ENCODE results near the gene CRKL.

CRKL gene

GRCh38 chr22:20885557-20886323, 31.5 kb upstream of the CRKL start:
- no peak for TF ChIP-seq TEAD4 (IDR thresholded peaks at IDR 0.05)
- no peak for TF ChIP-seq MAX (IDR thresholded peaks at IDR 0.05)
- peak; percentile 91 for TF ChIP-seq RAD21 (IDR thresholded peaks at IDR 0.05; ENCODE audit: low read depth)
- no peak for TF ChIP-seq CEBPB (IDR thresholded peaks at IDR 0.05)
- TF ChIP-seq EP300 (IDR thresholded peaks at IDR 0.05; ENCODE audit: borderline replicate concordance), result no peak

DNA sequence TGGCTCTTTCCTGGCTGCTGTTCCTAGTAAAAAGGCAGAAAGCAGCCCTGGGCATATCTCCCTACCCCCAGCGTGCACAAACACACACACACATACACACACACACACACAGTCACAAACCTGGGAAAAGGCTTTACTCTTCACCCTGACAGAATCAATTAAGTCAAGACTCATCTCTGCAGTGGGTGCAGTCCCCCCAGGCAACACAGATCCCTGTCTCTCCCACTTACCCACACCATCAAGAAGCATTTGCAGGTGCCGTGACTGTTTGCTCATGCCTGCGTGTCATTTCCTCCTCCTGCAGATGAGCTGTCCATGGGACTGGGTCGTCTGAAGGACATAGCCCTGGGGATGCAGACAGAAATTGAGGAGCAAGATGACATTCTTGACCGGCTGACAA, 29.8 kb upstream of the CRKL start:
- TF ChIP-seq RAD21 (IDR thresholded peaks at IDR 0.05; ENCODE audit: low read depth) (no peak), CREB1 (IDR thresholded peaks at IDR 0.05; ENCODE audit: low read depth) (no peak)

DNA sequence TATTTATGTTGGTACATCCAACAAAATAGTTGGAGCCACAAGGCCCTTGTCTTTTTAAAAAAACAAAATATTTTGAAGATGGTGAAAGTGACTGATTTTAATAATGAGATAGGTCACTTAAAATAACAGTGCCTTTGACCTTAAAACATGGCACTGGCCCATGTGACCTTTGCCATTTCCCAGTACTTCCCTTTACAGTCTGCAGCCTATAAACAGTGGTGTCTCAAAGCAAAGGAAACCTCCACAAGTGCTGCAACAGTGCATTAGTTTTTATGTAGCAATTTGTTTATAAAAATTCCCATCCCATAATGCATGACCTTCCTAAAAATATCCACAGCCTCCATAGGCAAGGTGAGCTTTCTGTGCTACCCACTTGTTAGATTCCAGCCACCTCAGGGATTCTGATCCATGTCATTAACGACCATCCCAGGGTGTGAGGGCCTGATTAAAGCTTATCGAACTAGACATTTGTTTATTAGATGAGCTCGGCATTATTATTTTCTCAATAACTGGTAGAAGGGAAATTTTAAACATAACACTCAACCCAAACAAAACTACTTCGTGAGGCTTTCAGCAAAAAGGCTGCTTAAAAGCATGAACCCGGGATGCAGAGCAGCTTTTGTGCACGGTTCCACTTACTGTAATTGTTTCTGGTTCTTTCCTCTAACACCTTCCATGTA, 28.0 kb upstream of the CRKL start:
- TF ChIP-seq TAF1 (IDR thresholded peaks at IDR 0.05; ENCODE audit: low read depth) (no peak), CREB1 (IDR thresholded peaks at IDR 0.05; ENCODE audit: low read depth) (no peak), ZBTB7A (IDR thresholded peaks at IDR 0.05; ENCODE audit: low read depth) (no peak), USF1 (IDR thresholded peaks at IDR 0.05) (no peak), TEAD4 (IDR thresholded peaks at IDR 0.05) (no peak), TCF12 (IDR thresholded peaks at IDR 0.05; ENCODE audit: low read depth) (no peak), RAD21 (IDR thresholded peaks at IDR 0.05; ENCODE audit: low read depth) (no peak), CEBPB (IDR thresholded peaks at IDR 0.05) (no peak)

GRCh38 chr22:20889904-20890540, 27.2 kb upstream of the CRKL start:
- TF ChIP-seq RAD21 (IDR thresholded peaks at IDR 0.05; ENCODE audit: low read depth), result no peak
- TF ChIP-seq CREB1 (IDR thresholded peaks at IDR 0.05; ENCODE audit: low read depth), result no peak
- TF ChIP-seq TCF12 (IDR thresholded peaks at IDR 0.05; ENCODE audit: low read depth), result no peak
- no peak for TF ChIP-seq MAX (IDR thresholded peaks at IDR 0.05)
- TF ChIP-seq TEAD4 (IDR thresholded peaks at IDR 0.05), result no peak
- no peak for TF ChIP-seq NFIC (IDR thresholded peaks at IDR 0.05)
- no peak for TF ChIP-seq TAF1 (IDR thresholded peaks at IDR 0.05; ENCODE audit: low read depth)
- no peak for TF ChIP-seq CEBPB (IDR thresholded peaks at IDR 0.05)
- TF ChIP-seq YY1 (IDR thresholded peaks at IDR 0.05; ENCODE audit: low read depth), result no peak
- no peak for TF ChIP-seq EP300 (IDR thresholded peaks at IDR 0.05; ENCODE audit: borderline replicate concordance)
- TF ChIP-seq USF1 (IDR thresholded peaks at IDR 0.05), result no peak

GRCh38 chr22:20890975-20891374, 26.2 kb upstream of the CRKL start:
- TF ChIP-seq TEAD4 (IDR thresholded peaks at IDR 0.05) (no peak), MAX (IDR thresholded peaks at IDR 0.05) (no peak), RAD21 (IDR thresholded peaks at IDR 0.05; ENCODE audit: low read depth) (no peak), REST (IDR thresholded peaks at IDR 0.05; ENCODE audit: low read depth) (no peak), FOXM1 (IDR thresholded peaks at IDR 0.05; ENCODE audit: borderline replicate concordance, low read depth) (no peak), CREB1 (IDR thresholded peaks at IDR 0.05; ENCODE audit: low read depth) (no peak), EP300 (IDR thresholded peaks at IDR 0.05; ENCODE audit: borderline replicate concordance) (no peak)

GRCh38 chr22:20899827-20900423, 17.3 kb upstream of the CRKL start:
- TF ChIP-seq CEBPB (IDR thresholded peaks at IDR 0.05) (no peak), TCF12 (IDR thresholded peaks at IDR 0.05; ENCODE audit: low read depth) (no peak), YY1 (IDR thresholded peaks at IDR 0.05; ENCODE audit: low read depth) (no peak), ZBTB7A (IDR thresholded peaks at IDR 0.05; ENCODE audit: low read depth) (no peak), EP300 (IDR thresholded peaks at IDR 0.05; ENCODE audit: borderline replicate concordance) (no peak), REST (IDR thresholded peaks at IDR 0.05; ENCODE audit: low read depth) (no peak), RAD21 (IDR thresholded peaks at IDR 0.05; ENCODE audit: low read depth) (no peak)
